CD4-positive, alpha-beta T cell treated with Interleukin-21 for 1 hour (primary cell): ENCODE measurements around the gene MGST1.
"Not testable (repeated sequence)": the region's sequence is repeated elsewhere in the genome, so short reads cannot be mapped to it uniquely, and the experiment has no call there.

Experiments used
- DNase-seq: peaks from one replicate; pipeline ENCODE4 v3.0.0-alpha.2; 2020

MGST1 gene

DNA sequence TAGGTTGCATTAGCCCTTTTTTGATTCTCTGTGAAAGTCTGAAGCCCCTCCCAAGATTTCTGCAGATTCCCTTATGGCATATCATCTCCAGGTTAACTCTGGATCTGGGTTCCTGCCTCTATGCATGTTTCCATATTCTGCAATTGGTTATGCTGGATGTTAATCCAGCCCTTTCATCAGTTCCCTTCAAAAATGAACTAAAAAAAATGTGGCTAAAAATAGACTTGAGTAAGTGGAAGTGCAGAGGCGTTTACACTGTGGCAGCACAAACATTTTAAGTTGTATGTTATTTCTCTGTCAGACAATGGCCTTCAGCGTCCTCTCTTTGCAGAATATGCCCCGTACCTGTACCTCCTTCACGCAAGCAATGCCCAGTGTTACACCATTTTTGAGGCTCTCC, 11.4 kb downstream of the MGST1 start:
- no peak for DNase-seq

DNA sequence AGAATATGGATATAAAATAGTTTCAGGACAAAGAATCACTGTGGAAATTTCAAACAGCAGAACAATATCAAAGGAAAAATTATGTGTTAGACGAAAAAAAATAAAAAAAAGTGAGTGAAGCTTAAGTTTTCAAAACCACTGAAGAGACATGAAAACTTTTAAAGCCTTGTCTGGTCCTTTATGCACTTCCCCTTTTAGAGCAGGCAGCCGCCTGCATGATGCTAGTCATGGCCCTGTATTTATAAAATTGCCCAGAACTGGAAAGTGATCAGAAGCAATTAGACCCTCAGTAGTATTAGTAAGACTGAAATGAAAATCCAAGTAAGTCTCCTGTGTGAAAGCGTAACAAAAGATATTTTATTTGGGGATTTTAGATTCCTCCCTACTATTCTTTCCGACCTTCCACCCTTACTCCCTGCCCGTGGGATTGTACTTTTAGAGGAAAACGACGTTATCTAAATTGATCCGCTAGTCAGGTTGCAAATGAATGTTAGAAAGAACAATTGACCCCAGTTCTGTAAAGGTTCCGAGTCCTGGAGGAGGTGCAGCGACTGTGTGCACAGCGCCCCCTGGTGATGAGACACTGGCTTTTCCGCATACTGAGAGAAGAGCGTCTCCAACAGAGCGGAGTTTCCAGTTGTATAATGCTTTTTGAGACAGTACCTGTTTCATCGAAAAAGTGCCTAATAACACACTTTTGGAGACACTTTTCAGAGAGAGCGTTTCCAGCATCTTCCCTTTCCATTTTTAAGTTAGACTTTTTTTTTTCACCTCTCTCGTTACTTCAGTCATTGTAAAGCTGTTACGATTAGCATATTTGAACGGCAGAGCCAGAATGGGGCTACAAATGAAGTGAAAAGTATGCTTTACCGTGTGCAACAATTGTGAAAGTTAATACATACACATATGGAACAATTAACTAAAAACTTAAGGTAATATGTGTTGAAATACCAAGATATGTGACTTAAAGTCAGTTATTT, 12.4 kb downstream of the MGST1 start:
- DNase-seq, result no peak

DNA sequence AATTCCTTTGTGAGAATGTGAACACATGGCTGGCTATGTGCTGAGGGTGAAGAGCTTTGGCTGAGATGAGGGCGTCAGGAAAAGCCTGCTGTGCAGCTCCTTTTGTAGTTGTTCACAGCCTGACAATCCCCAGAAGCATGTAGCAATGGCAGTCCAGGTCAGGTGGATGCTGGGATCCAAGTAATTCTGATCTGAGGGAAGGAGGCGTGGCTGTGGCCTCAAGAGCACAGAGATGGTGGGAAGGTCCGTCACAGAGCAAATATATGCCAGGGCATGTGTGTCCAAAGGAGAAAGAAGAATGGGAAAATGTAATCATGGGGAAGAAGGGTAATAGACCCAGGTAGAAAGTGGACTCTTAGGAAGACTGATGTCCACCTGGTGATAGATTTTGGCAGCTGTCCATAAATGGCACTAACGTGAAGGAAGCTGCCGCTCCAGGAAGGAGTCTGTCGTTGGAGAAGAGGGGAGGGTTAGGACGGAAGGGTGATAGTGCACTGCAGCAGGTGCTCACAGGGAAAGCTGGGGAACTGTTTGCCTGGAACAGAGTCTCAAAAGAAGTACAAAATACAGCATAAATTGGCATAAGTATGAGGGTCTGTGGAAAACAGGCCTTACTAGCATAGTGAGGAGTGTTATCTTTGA, 13.8 kb downstream of the MGST1 start:
- DNase-seq, result no peak

DNA sequence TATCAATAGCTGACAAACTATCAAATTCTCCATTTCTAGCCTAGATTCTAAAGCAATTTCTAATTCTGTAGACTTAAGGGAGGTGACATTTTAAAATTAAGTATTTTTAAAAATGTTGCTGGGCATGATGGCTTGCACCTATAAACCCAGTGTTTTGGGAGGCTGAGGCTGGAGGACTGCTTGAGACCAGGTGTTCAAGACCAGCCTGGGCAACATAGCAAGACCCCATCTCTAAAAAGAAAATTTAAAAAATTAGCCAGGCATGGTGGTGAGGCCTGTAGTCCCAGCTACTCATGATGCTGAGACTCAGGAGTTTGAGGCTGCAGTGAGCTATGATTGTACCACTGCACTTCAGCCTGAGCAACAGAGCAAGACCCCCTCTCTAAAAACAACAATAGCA, 15.1 kb downstream of the MGST1 start:
- DNase-seq, result no peak

DNA sequence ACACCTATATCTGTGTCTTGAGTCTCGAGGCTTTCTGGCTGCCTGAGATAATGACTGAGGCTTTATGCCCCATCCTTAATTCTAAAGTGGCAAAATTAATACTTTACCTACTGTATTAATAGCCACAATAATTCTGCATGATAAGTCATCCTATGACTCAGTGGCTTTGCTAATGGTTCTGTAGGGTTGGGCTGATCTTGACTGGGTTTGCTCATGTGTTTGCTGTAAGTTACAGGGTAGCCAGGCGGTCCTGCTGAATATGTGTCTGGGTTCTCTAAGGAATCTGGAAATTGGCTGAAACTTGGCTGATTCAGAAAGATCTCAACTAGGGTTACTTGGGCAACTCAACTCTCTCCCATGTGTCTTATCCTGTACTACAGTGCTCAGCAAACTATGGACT, 21.7 kb downstream of the MGST1 start:
- DNase-seq, result no peak

DNA sequence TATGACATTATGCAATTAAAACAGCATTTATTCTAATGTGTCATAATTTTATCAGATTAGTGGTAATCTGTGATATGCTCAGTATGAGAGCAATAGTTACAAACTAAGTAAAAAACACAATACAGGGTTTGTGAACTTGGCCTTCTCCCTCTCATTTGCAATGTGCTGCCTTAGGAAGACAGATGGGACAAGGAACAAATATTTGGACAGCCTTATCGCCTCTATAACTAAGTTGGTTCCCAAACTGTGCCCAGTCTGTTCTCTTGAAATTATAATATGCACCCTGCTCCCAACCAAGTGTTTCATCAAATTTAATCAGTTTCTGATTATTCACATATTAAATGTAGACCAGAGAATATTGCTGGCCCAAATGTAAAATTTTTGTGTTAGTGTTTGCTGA, 22.7 kb downstream of the MGST1 start:
- no peak for DNase-seq

DNA sequence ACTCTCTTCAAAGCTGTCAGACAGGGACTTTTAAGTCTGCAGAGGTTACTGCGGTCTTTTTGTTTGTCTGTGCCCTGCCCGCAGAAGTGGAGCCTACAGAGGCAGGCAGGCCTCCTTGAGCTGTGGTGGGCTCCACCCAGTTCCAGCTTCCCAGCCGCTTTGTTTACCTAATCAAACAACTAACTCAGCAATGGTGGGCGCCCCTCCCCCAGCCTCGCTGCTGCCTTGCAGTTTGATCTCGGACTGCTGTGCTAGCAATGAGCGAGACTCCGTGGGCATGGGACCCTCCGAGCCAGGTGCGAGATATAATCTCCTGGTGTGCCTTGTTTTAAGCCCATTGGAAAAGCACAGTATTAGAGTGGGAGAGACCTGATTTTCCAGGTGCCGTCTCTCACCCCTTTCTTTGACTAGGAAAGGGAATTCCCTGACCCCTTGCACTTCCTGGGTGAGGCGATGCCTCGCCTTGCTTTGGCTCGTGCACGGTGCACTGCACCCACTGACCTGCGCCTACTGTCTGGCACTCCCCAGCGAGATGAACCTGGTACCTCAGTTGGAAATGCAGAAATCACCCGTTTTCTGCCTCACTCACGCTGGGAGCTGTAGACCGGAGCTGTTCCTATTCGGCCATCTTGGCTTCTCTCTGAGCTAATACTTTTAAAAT, 35.3 kb downstream of the MGST1 start:
- DNase-seq, result not testable (repeated sequence)

DNA sequence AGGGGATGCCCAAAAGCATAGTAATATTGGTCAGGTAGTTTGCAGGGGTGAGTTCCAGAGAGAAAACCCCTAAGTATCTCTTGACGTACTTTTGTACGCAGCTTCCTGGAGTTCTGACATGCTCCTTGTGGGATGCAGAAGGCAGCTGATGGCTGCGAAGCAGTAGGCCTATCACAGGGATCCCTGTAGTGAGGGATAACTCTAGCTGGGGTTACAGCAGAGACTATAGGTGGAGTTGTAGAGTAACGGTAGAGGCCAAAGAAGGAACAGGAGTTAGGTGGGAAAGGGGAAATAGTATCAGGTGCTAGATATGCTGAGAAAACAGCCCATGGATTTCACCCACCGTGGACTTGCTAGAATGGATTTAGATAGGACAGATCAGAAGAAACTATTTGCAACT, 37.3 kb downstream of the MGST1 start:
- DNase-seq, result no peak

DNA sequence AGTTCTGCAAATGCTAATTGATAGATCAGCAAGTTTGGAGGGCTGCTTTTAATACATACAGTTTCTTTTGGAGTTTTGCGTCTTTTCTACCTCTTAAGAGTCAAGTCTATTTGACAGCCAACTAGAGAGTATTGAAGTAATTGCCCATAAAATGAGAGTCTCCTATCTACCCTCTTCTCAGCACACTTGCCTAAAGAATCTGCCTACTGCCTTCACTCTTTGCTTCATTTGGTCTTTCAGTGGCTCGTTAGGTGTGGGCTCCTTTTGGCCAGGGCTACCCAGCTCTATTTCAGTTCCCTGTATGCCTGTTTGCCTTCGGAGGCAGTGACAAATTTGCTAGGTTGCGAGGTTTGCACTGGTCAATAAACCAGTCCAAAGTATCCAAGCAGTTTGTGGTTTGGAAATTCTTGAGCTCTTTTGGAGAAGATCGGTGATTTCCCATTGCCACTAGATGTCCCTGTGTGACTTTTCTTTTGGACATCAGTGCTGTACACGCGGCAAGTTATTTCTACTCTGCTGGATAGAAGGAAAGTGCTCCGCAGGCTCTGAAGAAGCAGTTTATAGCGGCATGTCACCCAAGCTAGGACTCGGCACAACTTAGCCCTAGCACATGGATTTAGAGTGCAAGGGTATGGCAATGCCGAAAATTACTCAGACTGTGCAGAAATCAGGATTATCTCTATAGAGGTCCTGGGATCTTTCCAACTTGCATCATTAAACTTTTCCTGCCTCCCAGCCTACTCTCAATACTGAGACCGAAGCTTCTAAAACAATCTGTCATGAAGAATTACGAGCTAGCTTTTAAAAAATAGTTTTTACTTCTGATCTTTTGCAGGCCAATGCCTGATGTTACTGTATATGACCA, 38.6 kb downstream of the MGST1 start:
- no peak for DNase-seq

DNA sequence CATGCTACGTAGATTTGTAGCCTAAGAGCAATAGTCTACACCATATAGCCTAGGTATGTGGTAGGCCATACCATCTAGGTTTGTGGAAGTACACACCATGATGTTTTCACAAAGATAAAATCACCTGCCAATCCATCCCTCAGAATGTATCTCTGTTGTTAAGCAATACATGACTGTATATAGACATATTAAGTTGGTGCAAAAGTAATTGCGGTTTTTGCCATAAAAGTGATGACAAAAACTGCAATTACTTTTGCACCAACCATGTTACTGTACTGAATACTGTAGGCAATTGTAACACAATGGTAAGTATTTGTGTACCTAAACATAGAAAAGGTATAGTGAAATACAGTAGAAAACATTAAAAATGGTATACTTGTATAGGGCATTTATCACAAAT, 40.5 kb downstream of the MGST1 start:
- DNase-seq, result no peak

DNA sequence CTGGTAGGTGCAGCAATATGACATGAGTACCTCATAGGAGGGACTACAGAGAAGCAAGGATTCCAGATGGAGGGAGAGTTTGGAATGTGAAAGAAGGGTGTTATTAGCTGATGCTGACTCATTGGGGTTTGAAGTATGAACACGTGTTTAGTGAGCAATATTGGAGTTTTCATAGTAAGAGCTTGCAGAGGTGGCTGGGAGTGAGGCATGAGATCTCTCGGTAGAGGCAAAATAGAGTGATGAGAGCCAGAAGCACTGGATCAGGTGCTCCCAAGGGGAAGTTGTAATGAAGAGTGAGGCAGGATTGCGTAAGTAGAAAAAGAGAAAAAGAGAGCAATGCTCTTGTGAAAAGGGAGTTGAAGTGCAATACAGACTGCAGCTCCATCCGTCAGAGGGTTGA, 42.1 kb downstream of the MGST1 start:
- no peak for DNase-seq

DNA sequence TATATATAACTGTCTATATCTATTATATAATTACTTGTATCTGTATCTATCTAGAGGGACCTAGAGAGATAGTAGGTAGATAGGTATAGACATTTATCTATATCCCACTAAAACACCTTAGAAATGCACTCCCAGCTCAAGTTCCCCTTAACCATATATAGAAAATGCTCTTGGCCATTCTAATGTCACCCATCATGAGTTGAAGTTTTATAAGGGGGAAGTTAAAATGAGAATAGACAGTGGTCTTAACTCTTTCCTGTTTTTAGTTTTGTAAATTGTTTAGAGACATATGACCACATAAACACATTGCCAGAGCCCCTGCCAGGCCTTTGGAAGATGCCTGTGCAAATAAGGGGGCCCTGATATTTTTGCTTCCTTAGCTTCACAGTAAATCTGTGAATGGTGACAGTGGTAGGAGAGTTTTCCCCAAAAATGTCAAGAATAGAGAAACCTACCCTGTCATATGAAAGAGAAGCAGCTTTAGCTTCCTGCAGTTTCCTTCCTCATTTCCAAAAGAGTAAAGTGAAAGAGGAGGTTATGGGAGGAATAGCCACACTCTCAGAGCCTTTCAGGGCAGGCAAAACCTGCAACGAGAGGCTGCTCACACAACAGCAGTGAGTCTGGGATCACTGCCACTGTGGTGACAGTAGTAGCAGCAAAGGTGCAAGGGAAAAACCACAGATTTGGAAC, 45.5 kb downstream of the MGST1 start:
- DNase-seq, result no peak

DNA sequence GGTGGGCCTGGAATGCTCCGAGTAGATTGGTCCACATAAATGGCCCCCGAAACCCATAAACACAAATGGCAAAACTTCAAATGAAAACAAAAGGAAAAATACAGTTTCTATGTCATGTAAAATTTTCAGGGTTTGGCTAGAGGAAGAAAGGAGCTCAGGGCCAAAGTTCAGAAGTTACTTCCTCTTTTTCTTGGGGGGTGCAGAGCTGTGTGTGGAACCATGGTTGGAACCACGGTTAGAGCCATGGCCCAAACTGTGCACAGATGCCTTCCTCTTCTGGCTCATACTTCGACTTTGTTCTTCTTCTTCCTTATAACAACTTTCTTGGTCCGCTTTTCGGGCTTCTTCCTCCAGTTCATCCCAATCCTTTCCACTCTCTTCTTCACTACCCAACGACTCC, 51.7 kb downstream of the MGST1 start:
- no peak for DNase-seq

DNA sequence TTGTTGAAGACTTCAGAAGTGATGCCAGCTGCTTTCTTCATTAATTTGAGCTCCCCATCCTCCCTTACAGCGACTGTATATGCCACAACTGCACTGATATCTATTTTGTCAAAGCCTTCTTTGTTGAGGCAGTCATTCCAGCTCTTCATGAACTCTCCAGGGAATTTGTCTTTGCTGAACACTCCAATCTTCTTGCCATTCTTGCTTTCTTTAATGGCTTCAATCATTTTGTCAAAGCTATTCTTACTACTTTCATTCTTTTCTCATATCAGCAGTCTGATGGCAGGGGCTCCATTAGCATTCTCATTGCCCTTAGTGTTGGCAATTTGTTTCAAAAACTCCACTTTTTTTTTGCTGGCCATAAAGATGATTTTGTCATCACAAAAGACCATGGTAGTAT, 54.4 kb downstream of the MGST1 start:
- DNase-seq, result not testable (repeated sequence)

DNA sequence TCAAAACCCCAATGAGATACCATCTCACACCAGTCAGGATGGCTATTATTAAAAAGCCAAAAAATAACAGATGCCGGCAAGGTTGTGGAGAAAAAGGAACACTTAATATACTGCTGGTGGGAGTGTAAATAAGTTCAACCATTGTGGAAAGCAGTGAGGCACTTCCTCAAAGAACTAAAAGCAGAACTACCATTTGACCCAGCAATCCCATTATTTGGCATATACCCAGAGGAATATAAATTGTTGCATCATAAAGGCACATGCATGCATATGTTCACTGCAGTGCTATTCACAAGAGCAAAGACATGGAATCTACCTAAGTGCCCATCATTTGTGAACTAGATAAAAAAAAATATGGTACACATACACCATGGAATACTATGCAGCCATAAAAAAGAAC, 59.9 kb downstream of the MGST1 start:
- DNase-seq, result no peak
